K562 (cell line): Measurements from ENCODE around the gene OR51Q1.

Experiments used
- CTCF ChIP-seq, 3 experiments: IDR thresholded peaks in 2 of 3; conservative IDR thresholded peaks in 1 of 3; 2 replicates each; pipeline ENCODE4 v1.5.1; 2011 to 2012; ENCODE audit warnings: low read length in 3 of 3, mild to moderate bottlenecking in 3 of 3, control low read depth in 2 of 3, improper control_type of control experiment in 1 of 3, inconsistent platforms in 1 of 3, low read depth in 1 of 3, mixed read lengths in 1 of 3, moderate library complexity in 1 of 3; ENCODE audit not compliant: insufficient read depth in 2 of 3
- HLTF ChIP-seq: fragments of 450-650 bp; IDR thresholded peaks from 2 replicates; pipeline ENCODE4 v1.6.1; 2016
- NR4A1 ChIP-seq, 2 experiments: fragments of 250-450 bp in 1 of 2; fragments of 450-650 bp in 1 of 2; sonication (Bioruptor Pico) in 1 of 2; IDR thresholded peaks; 2 replicates each; pipeline versions ENCODE4 v1.4.0 to v1.6.1; 2016 to 2020; ENCODE audit warnings: mild to moderate bottlenecking in 2 of 2, missing compliant biosample characterization in 1 of 2, missing genetic modification characterization in 1 of 2, moderate library complexity in 1 of 2
- RNF219 ChIP-seq: fragments of 250-450 bp; sonication (Bioruptor Pico); IDR thresholded peaks from 2 replicates; pipeline ENCODE4 v1.5.0; 2022; ENCODE audit warnings: mild to moderate bottlenecking
- ZNF224 ChIP-seq: sonication (generic); formaldehyde crosslinking; IDR thresholded peaks from 2 replicates; pipeline ENCODE4 v1.8.0; 2022; ENCODE audit warnings: mild to moderate bottlenecking, missing genetic modification reagents
- ZNF780A ChIP-seq: fragments of 250-450 bp; sonication (Bioruptor Pico); IDR thresholded peaks from 2 replicates; pipeline ENCODE4 v1.5.0; 2021; ENCODE audit warnings: mild to moderate bottlenecking

GRCh38 chr11:5441414-5441813 lies 19.5 kb downstream of the OR51Q1 start, which contains the start of gene OR51I1:
- TF ChIP-seq CTCF (IDR thresholded peaks at IDR 0.05 in 2 of 3, conservative IDR thresholded peaks at IDR 0.05 in 1 of 3; ENCODE audit: insufficient read depth in 2 of 3, low read depth in 1 of 3, low read length in 3 of 3), result no peak
- TF ChIP-seq ZNF780A (CRISPR knock-in tag), result no peak
- no peak for TF ChIP-seq RNF219
- no peak for TF ChIP-seq ZNF224 (CRISPR knock-in tag)
- TF ChIP-seq HLTF, result no peak
- TF ChIP-seq NR4A1 (CRISPR knock-in tag; IDR thresholded peaks at IDR 0.05), result no peak
- no peak for TF ChIP-seq NR4A1 (tag; IDR thresholded peaks at IDR 0.05)
